HG03280 (cell line): Measurements from ENCODE around the gene GANAB.
"Not testable (repeated sequence)": the region's sequence is repeated elsewhere in the genome, so short reads cannot be mapped to it uniquely, and the experiment has no call there.

Experiments
- ATAC-seq: cut with Tn5 transposase; IDR thresholded peaks from one replicate; pipeline ENCODE4 v1.9.1; 2021; ENCODE audit warnings: mild to moderate bottlenecking, moderate library complexity; ENCODE audit not compliant: unreplicated experiment

The GANAB gene

GRCh38 chr11:62603072-62603408 is 43.4 kb downstream of the GANAB start:
- no peak for ATAC-seq

DNA sequence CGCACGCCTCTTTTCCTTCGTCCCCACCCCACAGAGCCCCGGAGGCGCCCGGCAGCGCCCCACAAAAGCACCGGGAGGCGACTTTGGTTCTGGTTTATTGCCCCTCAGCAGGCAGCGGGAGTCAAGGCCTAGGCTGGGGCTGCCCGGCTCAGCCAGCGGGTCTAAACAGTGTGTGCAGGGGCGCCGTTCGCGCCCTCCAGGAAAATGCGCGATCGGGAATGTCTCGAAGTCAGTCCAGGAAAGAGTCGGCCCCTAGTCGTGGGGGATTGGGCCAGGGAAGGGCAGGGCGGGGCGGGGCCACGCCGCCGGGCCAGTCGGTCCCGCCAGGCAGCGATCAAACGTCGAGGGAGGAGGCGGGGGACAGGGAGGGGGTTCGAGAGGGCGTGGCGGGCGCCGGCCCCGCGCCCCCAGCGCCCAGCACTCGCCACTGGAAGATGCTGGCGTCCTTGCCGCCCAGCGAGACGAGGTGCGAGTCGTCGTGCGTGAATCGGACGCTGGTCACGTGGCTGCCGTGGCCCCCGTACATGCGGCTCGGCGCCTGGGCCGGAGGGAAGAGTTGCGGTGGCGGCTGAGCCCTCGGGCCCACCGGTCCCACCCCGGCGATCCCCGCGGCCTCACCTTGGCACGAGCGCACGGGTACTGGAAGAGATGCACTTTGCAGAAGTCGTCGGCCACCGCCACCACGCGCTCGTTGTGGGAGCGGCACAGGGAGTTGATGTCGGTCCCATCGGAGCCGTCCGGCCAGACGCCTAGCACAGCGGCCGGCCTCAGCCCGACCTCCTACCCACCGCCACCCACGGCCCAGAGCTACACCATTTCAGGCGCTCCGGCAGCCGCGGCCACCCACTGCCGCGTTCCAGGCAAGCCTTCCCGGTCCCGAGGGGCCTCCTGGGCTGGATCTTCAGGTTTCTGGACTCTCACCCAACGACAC is 44.0 kb downstream of the GANAB start:
- ATAC-seq = no peak

GRCh38 chr11:62601372-62602140 is 44.9 kb downstream of the GANAB start, which contains the start of gene MTA2:
Gene MTA2, minus strand, starts transcription at chr11:62601865. Its CDS starts 415 bp downstream, at chr11:62601450.
- peak; percentile 79 for ATAC-seq

- ATAC-seq = no peak
Observed at GRCh38 chr11:62601122-62601371, 45.4 kb downstream of the GANAB start.

GRCh38 chr11:62600367-62601121 is 45.9 kb downstream of the GANAB start:
- no peak for ATAC-seq

GRCh38 chr11:62599901-62600300 is 46.5 kb downstream of the GANAB start:
- ATAC-seq = no peak

DNA sequence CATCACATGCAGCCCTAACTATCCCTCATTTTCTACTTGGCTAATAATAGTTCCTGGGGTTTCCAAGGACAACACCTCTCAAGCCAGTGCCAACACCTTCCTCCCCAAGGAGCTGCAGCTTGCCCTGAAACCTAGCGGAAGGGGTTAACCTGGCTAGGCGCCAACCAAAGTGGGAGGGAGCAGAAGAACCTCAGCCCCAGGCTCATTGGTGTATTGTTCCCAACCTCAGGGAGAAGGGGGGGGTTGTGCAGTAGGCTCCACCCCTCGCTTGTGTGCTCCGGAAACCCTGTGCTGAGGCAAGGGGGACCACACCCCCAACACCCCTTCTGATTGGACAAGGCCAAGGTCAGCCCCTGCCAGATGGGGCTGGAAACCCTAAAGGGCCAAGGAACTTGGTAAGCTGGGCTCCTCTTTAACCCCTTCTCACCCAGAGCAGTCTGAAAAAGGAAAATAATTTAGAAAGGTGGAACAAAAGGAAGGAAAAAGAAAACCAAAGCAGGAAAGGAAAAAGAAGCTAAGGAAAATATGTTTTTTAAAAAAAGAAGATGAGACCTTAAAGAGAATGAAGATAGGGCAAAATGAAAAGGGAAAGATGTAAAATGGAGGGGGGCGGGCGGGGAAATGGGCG is 47.2 kb downstream of the GANAB start:
- ATAC-seq = peak; percentile 48

DNA sequence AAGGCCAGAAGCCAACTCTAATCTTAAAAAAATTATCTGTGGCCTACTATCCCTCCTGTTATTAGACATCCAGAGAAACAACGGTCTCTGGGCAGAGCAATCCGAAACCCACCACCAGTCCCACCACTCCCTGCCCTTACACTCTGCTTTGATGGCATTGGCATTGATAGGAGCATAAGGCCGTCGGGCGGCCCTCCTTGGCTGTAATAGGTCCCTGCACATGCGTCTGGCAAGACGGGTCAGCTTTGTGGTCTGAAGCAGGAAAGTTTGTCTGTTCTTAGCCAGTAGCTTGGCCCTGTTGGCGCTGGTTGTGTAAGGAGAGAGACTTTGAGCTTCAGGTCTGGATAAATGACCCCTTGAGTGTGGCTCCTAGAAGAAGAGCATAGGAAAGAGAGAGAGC is 51.3 kb downstream of the GANAB start:
- ATAC-seq = no peak

DNA sequence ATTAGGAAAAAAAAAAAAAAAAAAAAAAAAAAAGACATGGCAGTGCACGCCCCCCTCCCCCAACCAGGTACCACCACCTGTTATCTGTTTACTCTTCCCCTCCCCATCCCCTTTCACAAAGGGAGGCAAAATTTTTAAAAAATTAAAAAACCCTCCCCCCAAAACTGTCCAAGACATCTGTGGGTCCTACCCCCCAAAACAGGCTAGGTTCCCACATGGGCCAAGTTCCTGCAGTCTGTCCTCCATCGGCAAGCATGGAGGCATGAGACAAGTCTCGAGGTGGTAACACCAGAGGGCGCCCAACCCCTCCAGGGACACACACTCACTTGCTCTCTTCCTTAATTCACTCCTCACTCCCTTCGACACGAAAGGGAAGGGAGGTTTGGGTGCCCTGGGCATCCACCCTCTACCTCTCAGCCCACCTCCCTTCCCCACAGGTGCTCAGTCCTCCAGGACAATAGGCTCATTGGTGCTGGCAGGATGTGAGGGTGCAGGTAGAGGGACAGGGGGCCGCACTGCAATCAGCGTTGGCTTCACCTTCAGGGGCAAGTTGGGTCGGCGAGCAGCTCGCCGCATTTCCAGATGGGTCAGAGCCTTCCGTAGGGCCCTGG is 52.9 kb downstream of the GANAB start:
- no peak for ATAC-seq

DNA sequence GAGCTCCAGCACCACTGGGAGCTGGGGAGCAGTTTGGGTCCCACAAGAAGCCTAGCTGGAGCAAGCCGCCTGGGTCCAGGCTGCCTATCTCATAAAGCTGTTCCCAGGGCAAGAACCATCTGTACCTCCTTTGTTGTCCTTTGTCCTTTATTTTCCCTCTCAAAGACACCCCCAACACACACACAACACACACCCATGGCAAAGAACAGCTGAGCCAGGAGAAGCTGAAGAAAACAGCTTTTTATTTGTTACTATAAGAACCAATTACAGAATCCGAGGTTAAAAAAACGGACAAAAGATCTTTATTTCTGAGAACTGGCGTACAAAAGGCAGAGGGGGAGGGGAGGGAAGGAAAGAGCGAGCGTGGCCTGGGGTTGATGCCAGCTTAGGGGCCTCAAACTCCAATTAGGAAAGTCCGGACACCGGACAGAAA is 53.4 kb downstream of the GANAB start:
- ATAC-seq = no peak

DNA sequence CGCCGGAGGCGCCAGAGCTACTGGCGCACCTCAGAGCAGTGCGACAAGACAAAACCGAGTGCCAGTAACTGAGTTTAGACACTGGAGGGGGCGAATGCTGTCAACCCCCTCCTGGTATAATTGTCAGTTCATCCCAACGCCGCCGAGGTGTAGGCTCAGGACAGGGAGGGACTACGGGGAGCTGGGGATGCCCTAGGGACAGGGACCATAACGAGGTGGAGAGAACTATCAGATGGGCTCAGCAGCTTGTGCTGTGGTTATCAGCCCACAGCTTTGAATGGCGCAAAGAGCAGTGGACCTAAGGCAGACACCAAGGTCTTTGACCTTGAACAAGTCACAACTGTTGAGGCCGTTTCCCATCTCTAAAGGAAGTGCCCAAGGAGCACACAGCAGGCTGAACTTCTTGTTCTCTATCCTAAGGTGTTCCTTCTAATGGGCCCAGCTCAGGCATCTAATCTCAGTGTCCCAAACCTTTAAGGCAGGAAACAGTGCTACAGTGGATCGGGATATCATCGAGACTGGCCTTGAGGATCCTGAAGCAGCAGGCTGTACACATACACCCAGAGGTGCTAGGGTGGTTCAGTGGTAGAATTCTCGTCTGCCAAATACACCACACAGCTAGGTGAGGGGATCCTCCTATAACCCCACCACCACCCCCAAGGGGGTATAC is 54.1 kb downstream of the GANAB start:
- ATAC-seq = no peak

DNA sequence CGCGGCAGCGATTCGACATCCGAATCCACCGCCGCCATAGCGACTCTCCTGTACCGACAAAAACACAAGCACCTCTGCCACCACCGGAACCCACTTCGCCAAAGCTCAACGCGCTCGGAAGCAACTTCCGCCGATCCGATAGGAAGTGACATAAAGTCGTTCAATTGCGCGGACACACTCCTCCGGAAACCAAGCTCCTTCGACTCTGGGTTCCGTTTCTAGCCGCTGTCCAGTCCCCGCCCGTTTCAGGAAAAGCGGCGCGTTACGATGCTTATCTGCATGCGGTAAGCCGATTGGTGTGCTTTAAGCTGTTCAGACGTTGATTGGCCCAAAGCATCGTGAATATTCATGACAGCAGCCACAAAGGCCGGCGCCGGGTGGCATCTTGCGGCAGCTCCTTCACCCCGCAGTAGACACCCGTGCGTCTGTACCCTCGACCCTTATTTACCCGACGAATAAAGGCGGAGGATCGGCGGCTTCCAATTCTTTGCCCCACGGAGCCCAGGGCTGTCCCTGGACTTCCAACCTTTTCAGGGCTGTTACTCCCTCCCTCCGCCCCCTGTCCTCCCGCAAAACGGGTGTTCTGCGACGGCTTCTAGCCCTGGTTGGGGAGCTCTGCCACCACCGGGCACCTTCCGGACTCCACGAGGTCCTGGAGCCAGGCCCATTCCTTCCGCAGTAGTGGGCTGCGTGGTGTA is 54.8 kb downstream of the GANAB start, which contains the start of gene TUT1:
TUT1 (minus strand) TSS at position 76 of the 698 bp plus-strand sequence; CDS start at position 38, 38 bp downstream.
- peak; percentile 91 for ATAC-seq

- no peak for ATAC-seq
Observed at GRCh38 chr11:62588966-62589637, 57.3 kb downstream of the GANAB start.

DNA sequence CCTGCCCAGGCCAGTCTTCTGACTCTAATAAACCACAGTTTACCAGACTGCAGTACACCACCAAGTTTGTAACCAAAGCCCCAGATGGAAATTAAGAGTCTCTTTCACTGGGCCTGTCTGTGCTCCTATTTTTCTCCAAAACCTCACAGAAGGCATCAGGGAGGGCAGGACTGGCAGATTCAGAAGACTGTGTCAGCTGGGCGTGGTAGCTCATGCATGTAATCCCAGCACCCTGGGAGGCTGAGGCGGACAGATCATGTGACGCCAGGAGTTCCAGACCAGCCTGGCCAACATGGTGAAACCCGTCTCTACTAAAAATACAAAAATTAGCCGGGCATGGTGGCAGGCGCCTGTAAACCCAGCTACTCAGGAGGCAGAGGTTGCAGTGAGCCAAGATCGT is 61.1 kb downstream of the GANAB start:
- ATAC-seq = not testable (repeated sequence)

DNA sequence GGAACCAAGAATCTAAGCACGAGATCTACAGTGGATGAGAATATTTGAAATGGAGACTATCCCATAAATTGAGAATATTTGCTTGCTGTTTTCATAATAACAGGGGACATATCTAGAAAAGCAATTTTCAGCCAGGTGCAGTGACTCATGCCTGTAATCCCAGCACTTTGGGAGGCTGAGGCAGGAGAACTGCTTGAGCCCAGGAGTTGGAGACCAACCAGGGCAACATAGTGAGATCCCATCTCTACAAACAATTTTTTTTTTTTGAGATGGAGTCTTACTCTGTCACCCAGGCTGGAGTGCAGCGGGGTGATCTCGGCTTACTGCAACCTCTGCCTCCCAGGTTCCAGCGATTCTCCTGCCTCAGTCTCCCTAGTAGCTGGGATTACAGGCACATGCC is 64.7 kb downstream of the GANAB start:
- ATAC-seq = not testable (repeated sequence)

DNA sequence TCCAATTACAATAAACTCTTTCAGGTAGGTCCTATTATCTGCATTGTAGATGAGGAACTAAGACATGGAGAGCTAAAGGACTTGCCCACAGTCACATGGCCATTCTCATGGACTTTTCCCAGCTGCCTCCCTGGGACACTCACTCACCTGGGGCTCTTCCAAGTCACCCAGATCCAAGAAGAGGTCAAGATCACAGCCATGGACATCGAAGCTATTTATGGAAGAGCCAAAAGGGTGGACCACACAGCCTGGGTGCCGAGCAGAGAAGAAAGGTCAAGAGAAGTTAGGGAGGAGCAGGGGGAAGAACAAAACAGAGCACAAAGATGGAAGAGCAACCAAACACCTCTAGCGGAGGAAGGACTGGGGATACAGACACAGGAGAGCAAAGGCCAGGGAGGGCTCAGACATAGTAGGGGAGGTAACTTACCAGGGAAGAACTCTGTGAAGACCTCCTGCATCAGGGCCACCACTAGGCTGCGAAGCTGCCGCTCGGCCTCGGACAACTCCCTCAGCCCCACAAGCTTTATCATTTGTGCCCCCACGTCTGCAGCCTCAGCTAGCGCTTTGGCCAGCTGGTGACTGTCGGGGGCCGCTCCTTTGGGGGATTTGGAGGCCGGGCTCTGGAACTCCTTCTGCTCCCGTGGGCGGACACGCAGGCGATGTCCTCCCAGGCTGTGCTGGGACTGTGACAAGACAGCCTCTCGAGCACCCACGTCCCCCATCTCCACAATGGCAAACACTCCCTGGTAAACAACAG is 65.3 kb downstream of the GANAB start:
- no peak for ATAC-seq

- no peak for ATAC-seq
Observed at GRCh38 chr11:62579252-62579651, 67.2 kb downstream of the GANAB start.

DNA sequence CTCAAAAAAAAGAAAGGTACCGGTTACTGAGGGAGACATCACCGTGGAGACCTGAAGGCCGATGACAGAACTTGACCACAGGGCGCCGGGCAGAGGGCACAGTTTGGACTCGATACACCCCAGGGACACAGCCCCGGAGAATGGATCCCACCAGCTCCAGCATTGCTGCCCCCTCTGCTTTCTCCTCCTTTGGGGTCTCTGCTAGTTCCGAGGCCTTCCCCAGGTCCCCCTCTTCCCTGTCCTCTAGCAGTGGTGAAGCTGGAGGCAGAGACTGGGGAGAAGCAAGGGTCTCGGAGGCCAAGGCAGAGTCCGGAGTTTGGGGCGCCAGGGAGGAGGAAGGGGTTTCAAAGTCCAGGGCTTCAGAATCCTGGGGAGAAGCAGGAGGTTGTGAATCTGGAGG is 67.9 kb downstream of the GANAB start:
- no peak for ATAC-seq
